Activated CD4-positive, alpha-beta T cell treated with anti-CD3 and anti-CD28 coated beads, Interleukin-2, amount 50 U/mL, for 4 hours (primary cell): Measurements from ENCODE around the gene IFNLR1.
A peak's percentile ranks its signal among the peaks of the same experiment; 100 is the strongest.

Experiments
- DNase-seq, 2 experiments: peaks; one replicate each; pipeline ENCODE4 v3.0.0-alpha.2; 2020

Gene IFNLR1

GRCh38 chr1:24119859-24120756, 67.0 kb downstream of the IFNLR1 start:
- no peak for DNase-seq

- DNase-seq = no peak
Measured at GRCh38 chr1:24119489-24119858, 67.6 kb downstream of the IFNLR1 start.

- no peak for DNase-seq
Measured at GRCh38 chr1:24118410-24119242, 68.5 kb downstream of the IFNLR1 start.

GRCh38 chr1:24117722-24118409, 69.2 kb downstream of the IFNLR1 start:
- DNase-seq = no peak

- DNase-seq = no peak
Measured at GRCh38 chr1:24117132-24117531, 70.0 kb downstream of the IFNLR1 start.

GRCh38 chr1:24114753-24115152, 72.3 kb downstream of the IFNLR1 start:
- DNase-seq = no peak

GRCh38 chr1:24113641-24114033, 73.5 kb downstream of the IFNLR1 start:
- no peak for DNase-seq

GRCh38 chr1:24111996-24112779, 74.9 kb downstream of the IFNLR1 start, which contains the start of gene MYOM3:
Gene MYOM3, minus strand, starts transcription at chr1:24112135. Its CDS starts 3,499 bp downstream, at chr1:24108636.
- DNase-seq = peak; percentile 14 to 18

- DNase-seq = no peak
Measured at GRCh38 chr1:24111262-24111995, 75.7 kb downstream of the IFNLR1 start.

GRCh38 chr1:24110642-24111261, 76.3 kb downstream of the IFNLR1 start:
- no peak for DNase-seq

- DNase-seq = no peak
Measured at GRCh38 chr1:24109686-24110475, 77.2 kb downstream of the IFNLR1 start.

- DNase-seq = no peak
Measured at GRCh38 chr1:24109166-24109483, 78.0 kb downstream of the IFNLR1 start.

GRCh38 chr1:24108334-24109165, 78.5 kb downstream of the IFNLR1 start:
- DNase-seq = no peak

GRCh38 chr1:24107462-24108138, 79.5 kb downstream of the IFNLR1 start:
- no peak for DNase-seq

- no peak for DNase-seq
Measured at GRCh38 chr1:24105368-24106160, 81.5 kb downstream of the IFNLR1 start.

GRCh38 chr1:24104854-24105253, 82.2 kb downstream of the IFNLR1 start:
- DNase-seq = no peak
